Liver (tissue), 3 donors: ENCODE results near the gene BRCA1.

ENCODE experiments used
- RAD21 ChIP-seq, 2 donors: IDR thresholded peaks; 2 replicates each; pipeline ENCODE4 v1.6.1; 2016; ENCODE audit warnings: antibody characterized with exemption in 2 of 2, mild to moderate bottlenecking in 2 of 2
- TF ChIP-seq, protein P1 (sequence below): fragments of 150-350 bp; IDR thresholded peaks from 2 replicates; pipeline ENCODE4 v1.5.1; 2017; ENCODE audit warnings: improper control_type of control experiment, low read depth, low read length; ENCODE audit not compliant: missing input control
- donor health status: healthy.
- donor health status: healthy.

DNA sequence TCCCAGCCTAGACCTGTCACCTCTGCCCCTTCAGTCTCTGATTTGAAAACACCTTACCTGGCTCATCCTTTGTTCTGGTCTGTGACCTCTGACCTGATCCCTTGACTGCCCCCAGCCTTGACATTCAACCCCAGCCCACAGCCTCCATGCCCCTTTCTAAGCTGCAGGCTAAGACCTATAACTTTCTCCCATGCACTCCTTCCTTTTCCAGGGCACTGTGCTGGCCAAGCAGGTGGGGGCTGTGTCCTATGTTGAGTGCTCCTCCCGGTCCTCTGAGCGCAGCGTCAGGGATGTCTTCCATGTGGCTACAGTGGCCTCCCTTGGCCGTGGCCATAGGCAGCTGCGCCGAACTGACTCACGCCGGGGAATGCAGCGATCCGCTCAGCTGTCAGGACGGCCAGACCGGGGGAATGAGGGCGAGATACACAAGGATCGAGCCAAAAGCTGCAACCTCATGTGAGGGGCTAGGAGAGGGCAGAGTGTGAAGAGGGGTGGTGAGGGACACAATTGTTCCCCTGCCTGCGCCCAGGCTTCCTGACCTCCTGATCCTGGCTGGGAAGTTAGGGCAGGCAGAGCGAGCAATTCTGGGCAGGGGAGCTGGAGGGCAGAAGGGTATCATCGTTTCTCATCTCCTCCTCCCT, 96.8 kb downstream of the BRCA1 start:
- TF ChIP-seq RAD21 (IDR thresholded peaks at IDR 0.05), result no peak
- TF ChIP-seq, protein P1, sequence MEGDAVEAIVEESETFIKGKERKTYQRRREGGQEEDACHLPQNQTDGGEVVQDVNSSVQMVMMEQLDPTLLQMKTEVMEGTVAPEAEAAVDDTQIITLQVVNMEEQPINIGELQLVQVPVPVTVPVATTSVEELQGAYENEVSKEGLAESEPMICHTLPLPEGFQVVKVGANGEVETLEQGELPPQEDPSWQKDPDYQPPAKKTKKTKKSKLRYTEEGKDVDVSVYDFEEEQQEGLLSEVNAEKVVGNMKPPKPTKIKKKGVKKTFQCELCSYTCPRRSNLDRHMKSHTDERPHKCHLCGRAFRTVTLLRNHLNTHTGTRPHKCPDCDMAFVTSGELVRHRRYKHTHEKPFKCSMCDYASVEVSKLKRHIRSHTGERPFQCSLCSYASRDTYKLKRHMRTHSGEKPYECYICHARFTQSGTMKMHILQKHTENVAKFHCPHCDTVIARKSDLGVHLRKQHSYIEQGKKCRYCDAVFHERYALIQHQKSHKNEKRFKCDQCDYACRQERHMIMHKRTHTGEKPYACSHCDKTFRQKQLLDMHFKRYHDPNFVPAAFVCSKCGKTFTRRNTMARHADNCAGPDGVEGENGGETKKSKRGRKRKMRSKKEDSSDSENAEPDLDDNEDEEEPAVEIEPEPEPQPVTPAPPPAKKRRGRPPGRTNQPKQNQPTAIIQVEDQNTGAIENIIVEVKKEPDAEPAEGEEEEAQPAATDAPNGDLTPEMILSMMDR, result no peak
